Gastrocnemius medialis (tissue), 4 donors: Measurements from ENCODE around the gene CEBPA.

ENCODE experiments used
- POLR2A ChIP-seq, 2 donors: fragments of 450-650 bp; IDR thresholded peaks; one replicate each; pipeline ENCODE4 v1.6.1; 2017; ENCODE audit warnings: antibody characterized with exemption in 2 of 2, mild to moderate bottlenecking in 2 of 2, moderate library complexity in 2 of 2
- TF ChIP-seq, protein P1 (sequence below), 5 experiments: fragments of 450-650 bp in 3 of 5; fragments of 200-600 bp in 2 of 5; sonication (generic) in 2 of 5; IDR thresholded peaks in 4 of 5; conservative IDR thresholded peaks in 1 of 5; 1 replicate in 4 of 5; 2 replicates in 1 of 5; pipeline ENCODE4 v1.5.1; 2016 to 2019; ENCODE audit warnings: antibody characterized with exemption in 5 of 5, mild to moderate bottlenecking in 3 of 5, moderate library complexity in 3 of 5

DNA sequence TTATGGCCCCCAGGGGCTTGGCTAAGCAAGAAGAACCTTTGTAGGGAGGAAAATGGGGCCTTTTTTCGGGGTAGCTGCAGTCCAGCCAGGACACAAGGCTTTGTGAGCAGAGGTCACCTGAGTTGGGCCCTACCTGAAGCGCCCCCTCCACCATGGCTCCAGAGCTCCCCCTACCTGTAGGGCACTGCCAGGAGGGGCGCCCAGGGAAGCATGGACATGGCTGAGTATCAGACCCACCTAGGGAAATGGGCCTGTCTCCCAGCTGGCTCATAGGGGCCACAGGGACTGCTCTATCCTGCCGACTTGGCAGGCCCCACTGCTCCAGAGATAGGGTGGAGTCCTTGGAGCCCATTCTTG, 9.0 kb upstream of the CEBPA start:
- no peak for TF ChIP-seq POLR2A (IDR thresholded peaks at IDR 0.05)
- TF ChIP-seq, protein P1, sequence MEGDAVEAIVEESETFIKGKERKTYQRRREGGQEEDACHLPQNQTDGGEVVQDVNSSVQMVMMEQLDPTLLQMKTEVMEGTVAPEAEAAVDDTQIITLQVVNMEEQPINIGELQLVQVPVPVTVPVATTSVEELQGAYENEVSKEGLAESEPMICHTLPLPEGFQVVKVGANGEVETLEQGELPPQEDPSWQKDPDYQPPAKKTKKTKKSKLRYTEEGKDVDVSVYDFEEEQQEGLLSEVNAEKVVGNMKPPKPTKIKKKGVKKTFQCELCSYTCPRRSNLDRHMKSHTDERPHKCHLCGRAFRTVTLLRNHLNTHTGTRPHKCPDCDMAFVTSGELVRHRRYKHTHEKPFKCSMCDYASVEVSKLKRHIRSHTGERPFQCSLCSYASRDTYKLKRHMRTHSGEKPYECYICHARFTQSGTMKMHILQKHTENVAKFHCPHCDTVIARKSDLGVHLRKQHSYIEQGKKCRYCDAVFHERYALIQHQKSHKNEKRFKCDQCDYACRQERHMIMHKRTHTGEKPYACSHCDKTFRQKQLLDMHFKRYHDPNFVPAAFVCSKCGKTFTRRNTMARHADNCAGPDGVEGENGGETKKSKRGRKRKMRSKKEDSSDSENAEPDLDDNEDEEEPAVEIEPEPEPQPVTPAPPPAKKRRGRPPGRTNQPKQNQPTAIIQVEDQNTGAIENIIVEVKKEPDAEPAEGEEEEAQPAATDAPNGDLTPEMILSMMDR (IDR thresholded peaks at IDR 0.05 in 4 of 5, conservative IDR thresholded peaks at IDR 0.05 in 1 of 5): peak in 4 of 5 experiments; percentile 13 to 62 (median 53)
